ENCODE measurements around the gene CSF2.

The CSF2 gene

DNA sequence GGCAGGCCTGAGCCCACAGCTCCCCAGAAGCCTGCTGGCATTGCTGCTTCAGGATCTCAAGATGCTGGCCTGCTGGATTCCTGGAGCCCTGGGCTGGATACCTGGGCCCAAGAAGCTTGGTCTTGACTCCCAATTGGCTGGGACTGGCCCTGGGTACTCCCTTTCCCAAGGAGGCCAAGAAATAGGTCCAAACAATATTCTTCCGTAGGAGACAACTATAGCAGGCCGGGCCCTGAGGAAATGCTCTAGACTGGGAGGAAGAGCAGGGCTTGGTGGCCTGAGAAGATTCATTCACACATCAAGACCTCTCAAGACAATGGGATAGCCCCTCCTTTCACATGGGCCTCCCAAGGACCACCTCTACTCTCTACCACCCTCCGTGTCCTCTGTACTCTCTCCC is 7.9 kb downstream of the CSF2 start:
- H3K9me3 ChIP-seq (ENCODE audit: insufficient read depth, low read depth, low read length): no peaks in the 10 kb centered on the region
- H3K4me1 ChIP-seq (ENCODE audit: insufficient read depth, low read length, poor library complexity, severe bottlenecking): peaks cover 19% of the 10 kb centered on the region
- no peak overlapping the region for H3K4me2 ChIP-seq (ENCODE audit: low read depth, low read length, poor library complexity, severe bottlenecking)
- no peak overlapping the region for H2AFZ ChIP-seq (ENCODE audit: low read length)
- no peaks in the 10 kb centered on the region for H3K9me2 ChIP-seq (replicated peaks; ENCODE audit: low read depth, low read length)
- no peak overlapping the region for H3K9ac ChIP-seq (ENCODE audit: low read depth, low read length, poor library complexity, severe bottlenecking)
- H4K20me1 ChIP-seq (ENCODE audit: insufficient read depth, low read length, poor library complexity, severe bottlenecking): no peaks in the 10 kb centered on the region
- H3K36me3 ChIP-seq (ENCODE audit: insufficient read depth, low read length): no peaks in the 10 kb centered on the region
- H3K79me2 ChIP-seq (ENCODE audit: insufficient read depth, low read length): no peaks in the 10 kb centered on the region
- no peaks in the 10 kb centered on the region for H3F3A ChIP-seq (ENCODE audit: low read depth)
- H3K4me3 ChIP-seq (ENCODE audit: low read length, poor library complexity, severe bottlenecking): no peak overlapping the region
- TF ChIP-seq, protein P1, sequence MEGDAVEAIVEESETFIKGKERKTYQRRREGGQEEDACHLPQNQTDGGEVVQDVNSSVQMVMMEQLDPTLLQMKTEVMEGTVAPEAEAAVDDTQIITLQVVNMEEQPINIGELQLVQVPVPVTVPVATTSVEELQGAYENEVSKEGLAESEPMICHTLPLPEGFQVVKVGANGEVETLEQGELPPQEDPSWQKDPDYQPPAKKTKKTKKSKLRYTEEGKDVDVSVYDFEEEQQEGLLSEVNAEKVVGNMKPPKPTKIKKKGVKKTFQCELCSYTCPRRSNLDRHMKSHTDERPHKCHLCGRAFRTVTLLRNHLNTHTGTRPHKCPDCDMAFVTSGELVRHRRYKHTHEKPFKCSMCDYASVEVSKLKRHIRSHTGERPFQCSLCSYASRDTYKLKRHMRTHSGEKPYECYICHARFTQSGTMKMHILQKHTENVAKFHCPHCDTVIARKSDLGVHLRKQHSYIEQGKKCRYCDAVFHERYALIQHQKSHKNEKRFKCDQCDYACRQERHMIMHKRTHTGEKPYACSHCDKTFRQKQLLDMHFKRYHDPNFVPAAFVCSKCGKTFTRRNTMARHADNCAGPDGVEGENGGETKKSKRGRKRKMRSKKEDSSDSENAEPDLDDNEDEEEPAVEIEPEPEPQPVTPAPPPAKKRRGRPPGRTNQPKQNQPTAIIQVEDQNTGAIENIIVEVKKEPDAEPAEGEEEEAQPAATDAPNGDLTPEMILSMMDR (conservative IDR thresholded peaks at IDR 0.05; ENCODE audit: low read length): no peak
- TF ChIP-seq EZH2phosphoT487 (IDR thresholded peaks at IDR 0.05; ENCODE audit: borderline replicate concordance): no peak
- H3K27me3 ChIP-seq (ENCODE audit: insufficient read depth, low read length, poor library complexity, severe bottlenecking): no peaks in the 10 kb centered on the region

DNA sequence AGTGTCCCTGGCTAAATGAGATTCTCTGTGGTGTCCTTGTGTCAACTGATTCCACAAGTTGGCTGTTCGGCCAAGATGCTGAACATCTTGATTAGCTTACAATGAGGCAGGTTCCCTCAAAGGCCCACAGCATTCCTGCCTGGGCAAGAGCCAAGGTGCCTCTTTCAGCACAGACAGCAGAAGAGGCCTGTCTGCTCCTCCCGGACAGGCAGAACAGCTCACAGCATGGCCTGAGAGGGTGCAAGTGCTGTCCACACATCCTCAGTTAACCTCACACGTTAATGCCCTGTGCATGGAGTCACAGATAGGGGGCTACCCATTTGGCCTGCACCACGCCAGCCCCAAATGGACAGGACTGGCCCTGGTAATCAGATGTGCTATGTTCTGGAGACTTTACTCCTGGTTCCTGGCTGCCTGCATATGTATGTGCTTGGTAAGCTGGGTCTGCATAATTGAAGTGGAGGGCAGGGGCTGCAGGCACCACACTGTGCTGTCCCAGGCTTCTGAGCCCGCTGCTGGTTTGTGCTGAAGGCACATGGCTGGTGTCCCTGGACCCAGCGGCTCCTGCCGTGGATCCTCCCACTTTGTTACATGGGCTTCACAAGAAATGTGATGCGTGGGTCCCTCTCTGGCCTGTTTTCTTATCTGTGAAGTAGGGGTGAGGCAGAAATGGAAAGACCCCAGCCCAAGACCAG is 8.9 kb downstream of the CSF2 start:
- Histone ChIP-seq H3K4me2 (ENCODE audit: low read depth, low read length, poor library complexity, severe bottlenecking) (no peak overlapping the region), H2AFZ (ENCODE audit: low read length) (no peak overlapping the region), H3K9me2 (replicated peaks; ENCODE audit: low read depth, low read length) (no peaks in the 10 kb centered on the region), H3K4me1 (ENCODE audit: insufficient read depth, low read length, poor library complexity, severe bottlenecking) (peaks cover 11% of the 10 kb centered on the region), H3K27me3 (ENCODE audit: insufficient read depth, low read length, poor library complexity, severe bottlenecking) (no peaks in the 10 kb centered on the region), H3K4me3 (ENCODE audit: low read length, poor library complexity, severe bottlenecking) (no peak overlapping the region), H3K79me2 (ENCODE audit: insufficient read depth, low read length) (no peaks in the 10 kb centered on the region), H3F3A (ENCODE audit: low read depth) (no peaks in the 10 kb centered on the region), H4K20me1 (ENCODE audit: insufficient read depth, low read length, poor library complexity, severe bottlenecking) (no peaks in the 10 kb centered on the region), H3K9ac (ENCODE audit: low read depth, low read length, poor library complexity, severe bottlenecking) (peak overlapping the region; percentile 9), H3K36me3 (ENCODE audit: insufficient read depth, low read length) (no peaks in the 10 kb centered on the region), H3K9me3 (ENCODE audit: insufficient read depth, low read depth, low read length) (no peaks in the 10 kb centered on the region)
- TF ChIP-seq EZH2phosphoT487 (IDR thresholded peaks at IDR 0.05; ENCODE audit: borderline replicate concordance): no peak
- TF ChIP-seq, protein P1 (conservative IDR thresholded peaks at IDR 0.05; ENCODE audit: low read length): no peak

DNA sequence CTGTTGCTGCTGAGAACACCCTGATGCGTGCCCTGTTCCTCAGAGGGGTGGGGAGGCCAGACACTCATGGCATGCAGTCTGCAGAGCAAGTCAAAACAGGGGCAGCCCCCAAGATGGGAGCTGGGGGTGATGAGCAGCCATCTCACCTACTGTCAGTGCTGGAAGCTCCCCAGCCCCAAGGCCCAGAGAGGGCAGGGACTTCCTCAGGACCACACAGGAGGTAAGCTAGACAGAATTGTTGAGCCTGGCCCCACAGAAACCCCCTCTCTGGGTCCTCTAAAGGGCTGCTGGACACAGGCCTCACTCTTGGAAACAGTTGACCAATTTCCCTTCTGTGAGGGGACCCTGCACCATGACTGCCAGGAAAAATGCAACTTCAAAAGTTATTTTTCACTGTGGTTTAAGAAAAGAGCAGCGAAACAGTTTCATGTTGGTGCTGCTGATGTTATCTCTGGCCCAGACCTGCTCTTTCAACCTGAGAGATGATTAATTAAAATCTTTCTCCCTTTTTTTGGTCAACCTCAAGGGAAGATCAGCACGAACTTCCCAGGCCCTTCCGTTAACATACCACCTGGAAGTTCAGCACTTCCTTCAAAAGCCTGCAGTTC is 9.6 kb downstream of the CSF2 start:
- Histone ChIP-seq H3K27me3 (ENCODE audit: insufficient read depth, low read length, poor library complexity, severe bottlenecking) (no peaks in the 10 kb centered on the region), H3K4me2 (ENCODE audit: low read depth, low read length, poor library complexity, severe bottlenecking) (peak overlapping the region; percentile 18), H3K4me3 (ENCODE audit: low read length, poor library complexity, severe bottlenecking) (no peak overlapping the region), H3K79me2 (ENCODE audit: insufficient read depth, low read length) (no peaks in the 10 kb centered on the region), H3F3A (ENCODE audit: low read depth) (no peaks in the 10 kb centered on the region), H2AFZ (ENCODE audit: low read length) (no peak overlapping the region), H3K4me1 (ENCODE audit: insufficient read depth, low read length, poor library complexity, severe bottlenecking) (peaks cover 11% of the 10 kb centered on the region), H3K9me3 (ENCODE audit: insufficient read depth, low read depth, low read length) (no peaks in the 10 kb centered on the region), H3K36me3 (ENCODE audit: insufficient read depth, low read length) (no peaks in the 10 kb centered on the region), H3K9me2 (replicated peaks; ENCODE audit: low read depth, low read length) (no peaks in the 10 kb centered on the region), H3K9ac (ENCODE audit: low read depth, low read length, poor library complexity, severe bottlenecking) (peak overlapping the region; percentile 9), H4K20me1 (ENCODE audit: insufficient read depth, low read length, poor library complexity, severe bottlenecking) (no peaks in the 10 kb centered on the region)
- TF ChIP-seq, protein P1 (conservative IDR thresholded peaks at IDR 0.05; ENCODE audit: low read length): no peak
- TF ChIP-seq EZH2phosphoT487 (IDR thresholded peaks at IDR 0.05; ENCODE audit: borderline replicate concordance): no peak
